ENCODE measurements around the gene ZNF492. TPM values are rescaled to one million over a fixed set of nuclear protein-coding genes. Genes with fewer than 3 reads are reported as not detected.
"Not testable (repeated sequence)": the region's sequence is repeated elsewhere in the genome, so short reads cannot be mapped to it uniquely, and the experiment has no call there.

ZNF492 gene
- total RNA-seq, 1 donor from 2014 or later, result not detected

- DNase-seq (ENCODE audit: extremely low spot score in 2 of 2), result peak; percentile 64 to 81
- intact Hi-C loops (cut with DNase I), result no loop called here
- H3K9me3 ChIP-seq, result no peaks in the 10 kb centered on the region
Observed at GRCh38 chr19:22610121-22610520, 24.0 kb upstream of the ZNF492 start.

GRCh38 chr19:22612316-22612715 is 21.8 kb upstream of the ZNF492 start:
- TF ChIP-seq POLR2A (IDR thresholded peaks at IDR 0.05) (no peak), POLR2AphosphoS5 (IDR thresholded peaks at IDR 0.05; ENCODE audit: insufficient read depth in 1 of 2, low read depth in 1 of 2) (no peak), CTCF (IDR thresholded peaks at IDR 0.05) (no peak)
- intact Hi-C loops (cut with DNase I), result no loop called here
- peak in 1 of 2 donors; percentile 80 for DNase-seq (ENCODE audit: extremely low spot score in 2 of 2)
- no peaks in the 10 kb centered on the region for H3K27me3 ChIP-seq
- H3K4me3 ChIP-seq, result no peak overlapping the region
- H3K27ac ChIP-seq, result no peak overlapping the region
- no peaks in the 10 kb centered on the region for H3K36me3 ChIP-seq
- no peaks in the 10 kb centered on the region for H3K4me1 ChIP-seq
- H3K9me3 ChIP-seq, result no peaks in the 10 kb centered on the region

More at GRCh38 chr19:22610121-22610520, 24.0 kb upstream of the ZNF492 start:
- Histone ChIP-seq H3K27ac (no peak overlapping the region), H3K4me1 (no peaks in the 10 kb centered on the region), H3K4me3 (no peak overlapping the region), H3K36me3 (no peaks in the 10 kb centered on the region), H3K27me3 (no peaks in the 10 kb centered on the region)
- TF ChIP-seq CTCF (IDR thresholded peaks at IDR 0.05) (no peak), POLR2A (IDR thresholded peaks at IDR 0.05) (no peak), POLR2AphosphoS5 (IDR thresholded peaks at IDR 0.05; ENCODE audit: insufficient read depth in 1 of 2, low read depth in 1 of 2) (no peak)

- peak in 1 of 2 donors; percentile 74 for DNase-seq (ENCODE audit: extremely low spot score in 2 of 2)
- no peak for TF ChIP-seq POLR2AphosphoS5 (IDR thresholded peaks at IDR 0.05; ENCODE audit: insufficient read depth in 1 of 2, low read depth in 1 of 2)
- no peak for TF ChIP-seq CTCF (IDR thresholded peaks at IDR 0.05)
- no peak for TF ChIP-seq POLR2A (IDR thresholded peaks at IDR 0.05)
- Histone ChIP-seq H3K27me3 (no peaks in the 10 kb centered on the region), H3K9me3 (no peaks in the 10 kb centered on the region), H3K27ac (no peak overlapping the region), H3K4me1 (no peaks in the 10 kb centered on the region), H3K4me3 (no peak overlapping the region), H3K36me3 (no peaks in the 10 kb centered on the region)
- intact Hi-C loops (cut with DNase I), result no loop called here
Observed at GRCh38 chr19:22616659-22617058, 17.5 kb upstream of the ZNF492 start.

GRCh38 chr19:22617181-22617580 is 16.9 kb upstream of the ZNF492 start:
- H3K9me3 ChIP-seq; H3K36me3 ChIP-seq; H3K4me3 ChIP-seq; H3K4me1 ChIP-seq; H3K27me3 ChIP-seq; intact Hi-C loops (cut with DNase I); H3K27ac ChIP-seq: not testable (repeated sequence)
- DNase-seq (ENCODE audit: extremely low spot score in 2 of 2), result peak; percentile 6 to 37

GRCh38 chr19:22617614-22618320 is 16.4 kb upstream of the ZNF492 start:
- intact Hi-C loops (cut with DNase I), result no loop called here
- peak in 1 of 2 donors; percentile 34 for DNase-seq (ENCODE audit: extremely low spot score in 2 of 2)
- H3K27ac ChIP-seq, result no peak overlapping the region

More at GRCh38 chr19:22617614-22618320, 16.4 kb upstream of the ZNF492 start:
- no peaks in the 10 kb centered on the region for H3K9me3 ChIP-seq
- no peaks in the 10 kb centered on the region for H3K27me3 ChIP-seq
- no peak for TF ChIP-seq POLR2AphosphoS5 (IDR thresholded peaks at IDR 0.05; ENCODE audit: insufficient read depth in 1 of 2, low read depth in 1 of 2)
- TF ChIP-seq CTCF (IDR thresholded peaks at IDR 0.05), result no peak
- TF ChIP-seq POLR2A (IDR thresholded peaks at IDR 0.05), result no peak
- no peaks in the 10 kb centered on the region for H3K36me3 ChIP-seq
- H3K4me3 ChIP-seq, result no peak overlapping the region
- peaks cover 2% of the 10 kb centered on the region for H3K4me1 ChIP-seq
